ENCODE measurements around the gene CEP295NL. TPM values are rescaled to one million over a fixed set of nuclear protein-coding genes. Genes with fewer than 3 reads are reported as not detected.

The CEP295NL gene
- total RNA-seq (2022; extraction: Qiagen RNA extraction) = 0.37 to 0.44 TPM (median 0.41 TPM) in 5 replicates

GRCh38 chr17:78903101-78903779 is at the start of gene CEP295NL:
Gene CEP295NL, minus strand, starts transcription at chr17:78903201. Its CDS starts 1,373 bp downstream, at chr17:78901828.

GRCh38 chr17:78925234-78925633 is 22.2 kb upstream of the CEP295NL start, which contains the start of gene TIMP2:
Gene TIMP2, minus strand, starts transcription at chr17:78925387. Its CDS starts 299 bp downstream, at chr17:78925088.

GRCh38 chr17:78840780-78841611 is 62.0 kb downstream of the CEP295NL start, which contains the start of gene USP36:
Gene USP36, minus strand, starts transcription at chr17:78840814. Its CDS starts 4,451 bp downstream, at chr17:78836363.

Other genes starting within 250 kb of the CEP295NL start
- 59.8 to 87.9 TPM (median 64.0 TPM) in 5 replicates for gene CYTH1, start 120.9 kb downstream of the CEP295NL start, total RNA-seq (2022; extraction: Qiagen RNA extraction)
- gene USP36, start 62.4 kb downstream of the CEP295NL start, total RNA-seq (2022; extraction: Qiagen RNA extraction) = 52.6 to 60.5 TPM (median 55.6 TPM) in 5 replicates
- 190 to 245 TPM (median 225 TPM) in 5 replicates for gene TIMP2, start 22.2 kb upstream of the CEP295NL start, total RNA-seq (2022; extraction: Qiagen RNA extraction)
- 67.1 to 87.7 TPM (median 79.2 TPM) in 5 replicates for gene LGALS3BP, start 76.7 kb upstream of the CEP295NL start, total RNA-seq (2022; extraction: Qiagen RNA extraction)
- gene CANT1, start 106.6 kb upstream of the CEP295NL start, total RNA-seq (2022; extraction: Qiagen RNA extraction) = 77.2 to 92.2 TPM (median 83.8 TPM) in 5 replicates
- 45.9 to 57.7 TPM (median 49.2 TPM) in 5 replicates for gene C1QTNF1, start 121.0 kb upstream of the CEP295NL start, total RNA-seq (2022; extraction: Qiagen RNA extraction)
- gene ENGASE, start 171.6 kb upstream of the CEP295NL start, total RNA-seq (2022; extraction: Qiagen RNA extraction) = 12.5 to 17.9 TPM (median 15.1 TPM) in 5 replicates